ENCODE results near the gene BPIFA1.

DNA sequence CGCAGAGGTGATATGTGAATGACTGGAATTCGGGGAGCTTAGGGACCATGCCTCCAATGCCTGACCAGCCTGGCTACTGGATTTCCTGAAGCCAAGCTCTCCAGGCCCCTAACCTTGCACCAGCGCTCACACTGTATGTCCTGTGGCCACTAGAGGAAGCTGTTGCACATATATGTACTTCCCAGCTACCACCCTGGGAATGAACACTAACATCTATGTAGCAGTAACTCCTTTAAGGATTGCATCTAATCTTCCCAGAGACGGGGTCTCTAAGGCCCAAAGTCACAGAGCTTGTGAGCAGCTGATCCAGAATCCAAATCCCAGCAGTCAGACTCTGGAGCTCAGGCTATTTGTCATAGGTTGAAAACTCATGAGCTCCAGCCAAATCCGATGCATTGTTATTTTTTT, 26.9 kb downstream of the BPIFA1 start:
- TF ChIP-seq, protein P1, sequence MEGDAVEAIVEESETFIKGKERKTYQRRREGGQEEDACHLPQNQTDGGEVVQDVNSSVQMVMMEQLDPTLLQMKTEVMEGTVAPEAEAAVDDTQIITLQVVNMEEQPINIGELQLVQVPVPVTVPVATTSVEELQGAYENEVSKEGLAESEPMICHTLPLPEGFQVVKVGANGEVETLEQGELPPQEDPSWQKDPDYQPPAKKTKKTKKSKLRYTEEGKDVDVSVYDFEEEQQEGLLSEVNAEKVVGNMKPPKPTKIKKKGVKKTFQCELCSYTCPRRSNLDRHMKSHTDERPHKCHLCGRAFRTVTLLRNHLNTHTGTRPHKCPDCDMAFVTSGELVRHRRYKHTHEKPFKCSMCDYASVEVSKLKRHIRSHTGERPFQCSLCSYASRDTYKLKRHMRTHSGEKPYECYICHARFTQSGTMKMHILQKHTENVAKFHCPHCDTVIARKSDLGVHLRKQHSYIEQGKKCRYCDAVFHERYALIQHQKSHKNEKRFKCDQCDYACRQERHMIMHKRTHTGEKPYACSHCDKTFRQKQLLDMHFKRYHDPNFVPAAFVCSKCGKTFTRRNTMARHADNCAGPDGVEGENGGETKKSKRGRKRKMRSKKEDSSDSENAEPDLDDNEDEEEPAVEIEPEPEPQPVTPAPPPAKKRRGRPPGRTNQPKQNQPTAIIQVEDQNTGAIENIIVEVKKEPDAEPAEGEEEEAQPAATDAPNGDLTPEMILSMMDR (IDR thresholded peaks at IDR 0.05; ENCODE audit: insufficient read depth, low read length, poor library complexity, severe bottlenecking): peak; percentile 32
- TF ChIP-seq EZH2phosphoT487 (conservative IDR thresholded peaks at IDR 0.05; ENCODE audit: low read length): no peak

Measured in SU-DHL-6 (cell line).